AG04449 (cell line): Measurements from ENCODE around the gene LDHAL6A.
"Not testable (repeated sequence)": the region's sequence is repeated elsewhere in the genome, so short reads cannot be mapped to it uniquely, and the experiment has no call there.

Experiments used
- CTCF ChIA-PET: fragments of 350-600 bp; formaldehyde crosslinking; extraction: SDS; loops from one replicate; lab custom pipeline; 2021; ENCODE audit warnings: antibody characterized with exemption; lab: Yijun Ruan, JAX
- POLR2A ChIA-PET: fragments of 400-600, 350-600 bp; formaldehyde crosslinking; extraction: SDS; loops from one replicate; lab custom pipeline; 2020; ENCODE audit warnings: antibody characterized with exemption, inconsistent platforms; lab: Yijun Ruan, JAX
- DNase-seq: peaks from one replicate; pipeline ENCODE4 v3.0.0-alpha.2; 2010; ENCODE audit warnings: low read depth, low spot score
- H3K4me3 ChIP-seq: 2 replicates; pipeline ENCODE4 v1.5.1; 2011; ENCODE audit warnings: low read depth, mild to moderate bottlenecking, control low read depth, low read length
- CTCF ChIP-seq: IDR thresholded peaks from one replicate; pipeline ENCODE4 v1.5.1; 2011; ENCODE audit warnings: mild to moderate bottlenecking, moderate library complexity, low read length, control low read depth, inconsistent platforms; ENCODE audit not compliant: insufficient read depth; ENCODE audit errors: missing control alignments

LDHAL6A gene

DNA sequence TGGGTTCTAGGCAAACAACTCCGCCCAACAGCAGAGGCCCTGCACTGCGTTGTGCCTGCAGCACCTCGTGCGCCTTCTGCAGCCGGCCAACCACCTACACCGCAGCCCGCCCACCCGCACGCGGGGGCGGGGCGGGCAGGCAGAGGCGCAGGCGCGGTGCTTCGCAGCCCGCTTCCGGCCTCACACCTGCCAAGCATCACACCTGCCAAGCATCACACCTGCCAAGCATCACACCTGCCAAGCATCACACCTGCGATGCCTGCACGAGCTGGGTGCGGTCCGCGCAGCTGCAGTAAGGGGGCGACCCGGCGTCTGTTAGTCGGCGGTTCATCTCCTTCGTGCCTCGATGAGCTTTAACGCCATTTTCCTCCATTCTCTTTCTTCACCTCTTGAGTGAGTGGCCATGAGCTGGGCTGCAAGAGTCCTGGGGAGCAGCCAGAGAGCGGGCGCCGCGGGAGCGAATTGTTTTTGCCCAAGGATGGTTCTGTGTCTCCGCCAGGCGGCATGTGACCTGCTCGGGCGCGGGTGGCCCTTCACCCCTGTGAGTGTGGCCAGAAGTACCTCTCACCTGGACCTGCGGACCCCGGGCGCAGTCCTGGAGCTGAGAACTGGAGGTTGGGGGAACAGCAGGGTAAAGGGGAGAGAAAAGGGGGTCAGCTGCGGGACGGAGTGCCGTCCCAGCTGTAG lies at the start of gene LDHAL6A:
LDHAL6A (plus strand) TSS at position 171 of the 687 bp plus-strand sequence. CDS start 825 bp downstream, outside the sequence.
- DNase-seq, result no peak
- TF ChIP-seq CTCF, result no peak
- CTCF ChIA-PET, result interaction anchor here (1.5 kb wide), 1 partner anchor 30 kb away, joined by 3 read pairs; no protein-coding TSS in a partner anchor
- peak within 1 kb of the TSS; percentile 12; the same call in 1 of the 2 replicates for H3K4me3 ChIP-seq
- POLR2A ChIA-PET, result no interaction called here

DNA sequence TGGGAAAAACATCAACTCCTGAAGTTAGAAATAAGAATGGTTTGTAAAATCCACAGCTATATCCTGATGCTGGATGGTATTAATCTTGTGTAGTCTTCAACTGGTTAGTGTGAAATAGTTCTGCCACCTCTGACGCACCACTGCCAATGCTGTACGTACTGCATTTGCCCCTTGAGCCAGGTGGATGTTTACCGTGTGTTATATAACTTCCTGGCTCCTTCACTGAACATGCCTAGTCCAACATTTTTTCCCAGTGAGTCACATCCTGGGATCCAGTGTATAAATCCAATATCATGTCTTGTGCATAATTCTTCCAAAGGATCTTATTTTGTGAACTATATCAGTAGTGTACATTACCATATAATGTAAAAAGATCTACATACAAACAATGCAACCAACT lies 48.3 kb upstream of the LDHAL6A start:
- CTCF ChIA-PET, result interaction anchor here (0.7 to 2.0 kb wide), 3 partner anchors 10 to 164 kb away, joined by 3 to 6 read pairs (median 5); partner anchors contain the start of gene LDHA
- POLR2A ChIA-PET, result interaction anchor here (1.1 to 1.7 kb wide), 2 partner anchors 13 to 60 kb away, joined by 5 to 6 read pairs; partner anchors contain the start of gene LDHA
- not testable (repeated sequence) for H3K4me3 ChIP-seq, DNase-seq

GRCh38 chr11:18408558-18409291 lies 46.9 kb upstream of the LDHAL6A start:
- POLR2A ChIA-PET, result interaction anchor here (0.7 to 1.7 kb wide), 4 partner anchors 8 to 14 kb away, joined by 3 to 5 read pairs (median 4); partner anchors contain the start of gene LDHA
- no peak for TF ChIP-seq CTCF
- DNase-seq, result no peak
- H3K4me3 ChIP-seq, result no peak overlapping the region
- CTCF ChIA-PET, result interaction anchor here (0.7 to 2.2 kb wide), 4 partner anchors 8 to 356 kb away, joined by 3 to 11 read pairs (median 3); no protein-coding TSS in a partner anchor

DNA sequence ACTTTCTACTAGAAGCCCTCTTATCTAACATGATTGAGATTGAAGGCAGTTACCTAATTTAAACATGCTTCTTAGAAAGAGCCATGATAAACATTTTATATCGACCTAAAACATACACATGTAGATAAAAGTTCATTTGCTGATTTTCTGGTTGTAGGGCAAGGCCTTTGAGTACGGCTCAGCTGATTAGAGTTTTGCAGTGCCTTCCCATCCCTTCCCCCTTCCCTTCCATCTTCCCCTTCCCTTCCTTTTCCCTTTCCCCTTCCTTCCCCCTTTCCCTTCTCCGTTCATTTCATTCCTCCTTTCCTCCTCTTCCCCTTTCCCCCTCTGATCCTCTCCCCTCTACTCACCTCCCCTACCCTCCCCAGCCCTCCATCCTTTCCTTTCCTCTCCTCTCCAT lies 39.2 kb upstream of the LDHAL6A start:
- CTCF ChIA-PET, result no interaction called here
- POLR2A ChIA-PET, result no interaction called here
- TF ChIP-seq CTCF, result no peak

GRCh38 chr11:18419040-18419439 lies 36.6 kb upstream of the LDHAL6A start:
- CTCF ChIA-PET, result no interaction called here
- no peak for TF ChIP-seq CTCF

More for the DNA sequence above, 39.2 kb upstream of the LDHAL6A start:
- no peak for DNase-seq
- H3K4me3 ChIP-seq, result no peak overlapping the region

DNA sequence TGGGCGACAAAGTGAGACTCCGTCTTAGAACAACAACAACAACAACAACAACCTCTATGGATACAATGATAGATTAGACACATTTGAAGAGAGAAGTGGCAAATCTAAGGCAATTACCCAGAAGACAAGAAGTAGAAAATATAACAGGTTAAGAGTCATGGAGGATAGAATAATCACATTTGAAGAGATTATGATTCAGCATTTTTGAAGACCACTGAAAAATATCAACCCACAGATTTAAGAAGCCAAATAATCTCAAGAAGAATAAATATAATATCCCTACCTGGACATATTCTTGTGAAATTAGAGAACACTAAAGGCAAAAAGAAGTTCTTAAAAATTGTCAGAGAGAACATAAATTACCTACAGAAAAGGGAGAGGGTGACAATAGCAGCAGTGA lies 35.6 kb upstream of the LDHAL6A start:
- DNase-seq, result no peak
- H3K4me3 ChIP-seq, result no peak overlapping the region
- CTCF ChIA-PET, result no interaction called here
- POLR2A ChIA-PET, result no interaction called here
- no peak for TF ChIP-seq CTCF

More at GRCh38 chr11:18419040-18419439, 36.6 kb upstream of the LDHAL6A start:
- H3K4me3 ChIP-seq, result no peak overlapping the region
- DNase-seq, result no peak
- POLR2A ChIA-PET, result interaction anchor here (0.6 kb wide), 1 partner anchor 72 kb away, joined by 3 read pairs; no protein-coding TSS in a partner anchor
